ENCODE data around the gene APOE. TPM values are rescaled to one million over a fixed set of nuclear protein-coding genes. Genes with fewer than 3 reads are reported as not detected.

The APOE gene
- total RNA-seq, 1 experiment from 2014 or later, result 9.4 TPM

- no peaks in the 10 kb centered on the region for H3K27me3 ChIP-seq (replicated peaks; ENCODE audit: insufficient read depth, low read depth, low read length, poor library complexity)
- peaks cover 2% of the 10 kb centered on the region for H3K4me1 ChIP-seq (ENCODE audit: insufficient read depth, low read length, poor library complexity, severe bottlenecking)
- no peak overlapping the region for H3K4me3 ChIP-seq (ENCODE audit: low read depth, low read length, poor library complexity, severe bottlenecking)
- BruUV-seq (replicated peaks), result no TSS peak
- no peak overlapping the region for H3K27ac ChIP-seq (ENCODE audit: low read depth, low read length, poor library complexity, severe bottlenecking)
- intact Hi-C loops (cut with micrococcal nuclease; ENCODE audit: unreplicated experiment), result no loop called here
- no peaks in the 10 kb centered on the region for H3K9me3 ChIP-seq (ENCODE audit: low read depth, low read length, poor library complexity, severe bottlenecking)
- no peak for TF ChIP-seq EZH2 (IDR thresholded peaks at IDR 0.05; ENCODE audit: borderline replicate concordance, low read depth, low read length, poor library complexity, severe bottlenecking)
- TF ChIP-seq CTCF (conservative IDR thresholded peaks at IDR 0.05; ENCODE audit: low read depth, low read length), result no peak
- H3K36me3 ChIP-seq (ENCODE audit: insufficient read depth, low read length, poor library complexity, severe bottlenecking), result no peaks in the 10 kb centered on the region
- POLR2A ChIA-PET (ENCODE audit: low non-redundant PET), result no interaction called here
- no peak for DNase-seq (ENCODE audit: low spot score)
- CTCF ChIA-PET, result no interaction called here
These were observed 43.3 kb downstream of the APOE start for GRCh38 chr19:44948763-44949374.

DNA sequence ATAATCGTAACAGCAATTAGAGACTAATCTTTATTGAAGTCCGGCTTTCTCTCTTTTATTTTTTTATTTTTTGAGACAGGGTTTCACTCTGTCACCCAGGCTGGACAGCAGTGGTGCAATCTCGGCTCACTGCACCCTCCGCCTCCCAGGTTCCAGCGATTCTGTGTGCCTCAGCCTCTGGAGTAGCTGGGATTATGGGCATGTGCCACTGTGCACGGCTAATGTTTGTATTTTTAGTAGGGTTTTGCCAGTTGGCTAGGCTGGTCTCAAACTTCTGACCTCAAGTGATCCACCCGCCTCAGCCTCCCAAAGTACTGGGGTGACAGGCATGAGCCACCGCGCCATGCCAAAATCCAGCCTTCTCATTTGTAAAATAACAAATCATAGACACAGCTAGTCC lies 44.0 kb downstream of the APOE start:
- H3K36me3 ChIP-seq (ENCODE audit: insufficient read depth, low read length, poor library complexity, severe bottlenecking), result no peaks in the 10 kb centered on the region
- H3K27me3 ChIP-seq (replicated peaks; ENCODE audit: insufficient read depth, low read depth, low read length, poor library complexity), result no peaks in the 10 kb centered on the region
- DNase-seq (ENCODE audit: low spot score), result no peak
- no peak overlapping the region for H3K27ac ChIP-seq (ENCODE audit: low read depth, low read length, poor library complexity, severe bottlenecking)
- H3K4me1 ChIP-seq (ENCODE audit: insufficient read depth, low read length, poor library complexity, severe bottlenecking), result peaks cover 6% of the 10 kb centered on the region
- POLR2A ChIA-PET (ENCODE audit: low non-redundant PET), result no interaction called here
- no peaks in the 10 kb centered on the region for H3K9me3 ChIP-seq (ENCODE audit: low read depth, low read length, poor library complexity, severe bottlenecking)
- no peak overlapping the region for H3K4me3 ChIP-seq (ENCODE audit: low read depth, low read length, poor library complexity, severe bottlenecking)
- intact Hi-C loops (cut with micrococcal nuclease; ENCODE audit: unreplicated experiment), result no loop called here
- CTCF ChIA-PET, result interaction anchor here (0.6 kb wide), 1 partner anchor 34 kb away, joined by 10 read pairs; no protein-coding TSS in a partner anchor
- TF ChIP-seq CTCF (conservative IDR thresholded peaks at IDR 0.05; ENCODE audit: low read depth, low read length) (no peak), EZH2 (IDR thresholded peaks at IDR 0.05; ENCODE audit: borderline replicate concordance, low read depth, low read length, poor library complexity, severe bottlenecking) (no peak)
- BruUV-seq (replicated peaks), result no TSS peak

- no peaks in the 10 kb centered on the region for H3K9me3 ChIP-seq (ENCODE audit: low read depth, low read length, poor library complexity, severe bottlenecking)
- no peak overlapping the region for H3K27ac ChIP-seq (ENCODE audit: low read depth, low read length, poor library complexity, severe bottlenecking)
- H3K4me1 ChIP-seq (ENCODE audit: insufficient read depth, low read length, poor library complexity, severe bottlenecking), result peaks cover 14% of the 10 kb centered on the region
- intact Hi-C loops (cut with micrococcal nuclease; ENCODE audit: unreplicated experiment), result loop anchor here (2.0 to 10.0 kb wide), 4 partner anchors 47 to 267 kb away; partner anchors contain the start of gene APOE
- ChIA-PET POLR2A (ENCODE audit: low non-redundant PET) (no interaction called here), CTCF (interaction anchor here (0.6 to 0.9 kb wide), 3 partner anchors 41 to 228 kb away, joined by 3 to 10 read pairs (median 7); no protein-coding TSS in a partner anchor)
- H3K36me3 ChIP-seq (ENCODE audit: insufficient read depth, low read length, poor library complexity, severe bottlenecking), result no peaks in the 10 kb centered on the region
- no peaks in the 10 kb centered on the region for H3K27me3 ChIP-seq (replicated peaks; ENCODE audit: insufficient read depth, low read depth, low read length, poor library complexity)
- H3K4me3 ChIP-seq (ENCODE audit: low read depth, low read length, poor library complexity, severe bottlenecking), result no peak overlapping the region
- BruUV-seq (replicated peaks), result no TSS peak
- TF ChIP-seq CTCF (conservative IDR thresholded peaks at IDR 0.05; ENCODE audit: low read depth, low read length), result peak; percentile 90
- no peak for TF ChIP-seq EZH2 (IDR thresholded peaks at IDR 0.05; ENCODE audit: borderline replicate concordance, low read depth, low read length, poor library complexity, severe bottlenecking)
- DNase-seq (ENCODE audit: low spot score), result peak; percentile 87
These were observed 45.9 kb downstream of the APOE start for GRCh38 chr19:44951179-44952159.

Data from A673 (cell line).